ENCODE measurements around the gene SPAG9.

DNA sequence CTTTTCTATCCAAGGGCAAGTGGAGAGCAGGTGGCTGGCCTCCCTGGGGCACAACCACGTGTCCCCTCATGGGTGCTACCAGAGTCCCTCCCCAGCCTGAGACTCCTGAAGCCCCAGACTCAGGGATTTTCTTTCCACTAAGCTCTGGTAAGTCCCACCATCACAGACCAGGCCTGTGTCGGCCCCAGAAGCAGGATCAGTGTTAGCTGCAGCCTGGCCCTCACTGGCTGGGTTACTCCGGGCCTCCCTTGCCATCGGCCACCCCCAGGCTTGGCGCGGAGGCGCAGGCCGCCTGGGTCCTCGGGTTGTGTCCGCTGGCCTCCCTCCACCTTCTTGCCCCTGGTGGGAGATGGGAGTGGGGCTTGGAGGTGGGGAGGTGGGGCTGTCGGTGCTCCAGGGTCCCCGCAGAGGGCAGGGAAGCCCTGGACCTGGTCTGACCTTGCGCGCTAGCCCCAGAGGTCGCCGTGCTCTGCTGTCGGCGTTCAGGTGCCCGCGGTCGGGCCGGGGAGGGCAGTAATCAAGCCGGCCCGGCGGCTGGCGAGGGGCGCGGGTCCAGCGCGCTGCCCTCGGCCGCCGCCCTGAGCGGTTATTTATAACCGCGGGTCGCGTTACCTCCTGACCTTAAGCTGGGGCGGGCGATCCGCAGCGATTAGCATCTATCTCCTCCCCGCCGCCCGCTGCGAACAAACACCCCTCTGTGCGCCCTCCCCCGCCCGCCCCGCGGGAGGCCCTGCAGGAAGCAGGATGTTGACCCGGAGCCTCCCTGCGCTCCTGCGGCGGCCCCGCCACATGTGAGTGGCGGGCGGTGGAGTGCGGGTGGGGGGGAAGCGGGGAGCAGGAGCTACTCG is 176.4 kb downstream of the SPAG9 start:
- TF ChIP-seq, protein P1, sequence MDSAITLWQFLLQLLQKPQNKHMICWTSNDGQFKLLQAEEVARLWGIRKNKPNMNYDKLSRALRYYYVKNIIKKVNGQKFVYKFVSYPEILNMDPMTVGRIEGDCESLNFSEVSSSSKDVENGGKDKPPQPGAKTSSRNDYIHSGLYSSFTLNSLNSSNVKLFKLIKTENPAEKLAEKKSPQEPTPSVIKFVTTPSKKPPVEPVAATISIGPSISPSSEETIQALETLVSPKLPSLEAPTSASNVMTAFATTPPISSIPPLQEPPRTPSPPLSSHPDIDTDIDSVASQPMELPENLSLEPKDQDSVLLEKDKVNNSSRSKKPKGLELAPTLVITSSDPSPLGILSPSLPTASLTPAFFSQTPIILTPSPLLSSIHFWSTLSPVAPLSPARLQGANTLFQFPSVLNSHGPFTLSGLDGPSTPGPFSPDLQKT (IDR thresholded peaks at IDR 0.05; ENCODE audit: borderline replicate concordance, low read depth, low read length) = no peak
- TF ChIP-seq, protein P2, sequence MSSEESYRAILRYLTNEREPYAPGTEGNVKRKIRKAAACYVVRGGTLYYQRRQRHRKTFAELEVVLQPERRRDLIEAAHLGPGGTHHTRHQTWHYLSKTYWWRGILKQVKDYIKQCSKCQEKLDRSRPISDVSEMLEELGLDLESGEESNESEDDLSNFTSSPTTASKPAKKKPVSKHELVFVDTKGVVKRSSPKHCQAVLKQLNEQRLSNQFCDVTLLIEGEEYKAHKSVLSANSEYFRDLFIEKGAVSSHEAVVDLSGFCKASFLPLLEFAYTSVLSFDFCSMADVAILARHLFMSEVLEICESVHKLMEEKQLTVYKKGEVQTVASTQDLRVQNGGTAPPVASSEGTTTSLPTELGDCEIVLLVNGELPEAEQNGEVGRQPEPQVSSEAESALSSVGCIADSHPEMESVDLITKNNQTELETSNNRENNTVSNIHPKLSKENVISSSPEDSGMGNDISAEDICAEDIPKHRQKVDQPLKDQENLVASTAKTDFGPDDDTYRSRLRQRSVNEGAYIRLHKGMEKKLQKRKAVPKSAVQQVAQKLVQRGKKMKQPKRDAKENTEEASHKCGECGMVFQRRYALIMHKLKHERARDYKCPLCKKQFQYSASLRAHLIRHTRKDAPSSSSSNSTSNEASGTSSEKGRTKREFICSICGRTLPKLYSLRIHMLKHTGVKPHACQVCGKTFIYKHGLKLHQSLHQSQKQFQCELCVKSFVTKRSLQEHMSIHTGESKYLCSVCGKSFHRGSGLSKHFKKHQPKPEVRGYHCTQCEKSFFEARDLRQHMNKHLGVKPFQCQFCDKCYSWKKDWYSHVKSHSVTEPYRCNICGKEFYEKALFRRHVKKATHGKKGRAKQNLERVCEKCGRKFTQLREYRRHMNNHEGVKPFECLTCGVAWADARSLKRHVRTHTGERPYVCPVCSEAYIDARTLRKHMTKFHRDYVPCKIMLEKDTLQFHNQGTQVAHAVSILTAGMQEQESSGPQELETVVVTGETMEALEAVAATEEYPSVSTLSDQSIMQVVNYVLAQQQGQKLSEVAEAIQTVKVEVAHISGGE (tag by site-specific recombination; conservative IDR thresholded peaks at IDR 0.05; ENCODE audit: low read depth) = 0 out of 2 replicates have a peak, but pooled peaks have one; percentile 17
- no peak for TF ChIP-seq ZNF501 (tag by site-specific recombination; IDR thresholded peaks at IDR 0.05)
- TF ChIP-seq, protein P3, sequence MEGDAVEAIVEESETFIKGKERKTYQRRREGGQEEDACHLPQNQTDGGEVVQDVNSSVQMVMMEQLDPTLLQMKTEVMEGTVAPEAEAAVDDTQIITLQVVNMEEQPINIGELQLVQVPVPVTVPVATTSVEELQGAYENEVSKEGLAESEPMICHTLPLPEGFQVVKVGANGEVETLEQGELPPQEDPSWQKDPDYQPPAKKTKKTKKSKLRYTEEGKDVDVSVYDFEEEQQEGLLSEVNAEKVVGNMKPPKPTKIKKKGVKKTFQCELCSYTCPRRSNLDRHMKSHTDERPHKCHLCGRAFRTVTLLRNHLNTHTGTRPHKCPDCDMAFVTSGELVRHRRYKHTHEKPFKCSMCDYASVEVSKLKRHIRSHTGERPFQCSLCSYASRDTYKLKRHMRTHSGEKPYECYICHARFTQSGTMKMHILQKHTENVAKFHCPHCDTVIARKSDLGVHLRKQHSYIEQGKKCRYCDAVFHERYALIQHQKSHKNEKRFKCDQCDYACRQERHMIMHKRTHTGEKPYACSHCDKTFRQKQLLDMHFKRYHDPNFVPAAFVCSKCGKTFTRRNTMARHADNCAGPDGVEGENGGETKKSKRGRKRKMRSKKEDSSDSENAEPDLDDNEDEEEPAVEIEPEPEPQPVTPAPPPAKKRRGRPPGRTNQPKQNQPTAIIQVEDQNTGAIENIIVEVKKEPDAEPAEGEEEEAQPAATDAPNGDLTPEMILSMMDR (tag by site-specific recombination; IDR thresholded peaks at IDR 0.05) = no peak; the same call in 1 of the 2 replicates
- TF ChIP-seq, protein P4, sequence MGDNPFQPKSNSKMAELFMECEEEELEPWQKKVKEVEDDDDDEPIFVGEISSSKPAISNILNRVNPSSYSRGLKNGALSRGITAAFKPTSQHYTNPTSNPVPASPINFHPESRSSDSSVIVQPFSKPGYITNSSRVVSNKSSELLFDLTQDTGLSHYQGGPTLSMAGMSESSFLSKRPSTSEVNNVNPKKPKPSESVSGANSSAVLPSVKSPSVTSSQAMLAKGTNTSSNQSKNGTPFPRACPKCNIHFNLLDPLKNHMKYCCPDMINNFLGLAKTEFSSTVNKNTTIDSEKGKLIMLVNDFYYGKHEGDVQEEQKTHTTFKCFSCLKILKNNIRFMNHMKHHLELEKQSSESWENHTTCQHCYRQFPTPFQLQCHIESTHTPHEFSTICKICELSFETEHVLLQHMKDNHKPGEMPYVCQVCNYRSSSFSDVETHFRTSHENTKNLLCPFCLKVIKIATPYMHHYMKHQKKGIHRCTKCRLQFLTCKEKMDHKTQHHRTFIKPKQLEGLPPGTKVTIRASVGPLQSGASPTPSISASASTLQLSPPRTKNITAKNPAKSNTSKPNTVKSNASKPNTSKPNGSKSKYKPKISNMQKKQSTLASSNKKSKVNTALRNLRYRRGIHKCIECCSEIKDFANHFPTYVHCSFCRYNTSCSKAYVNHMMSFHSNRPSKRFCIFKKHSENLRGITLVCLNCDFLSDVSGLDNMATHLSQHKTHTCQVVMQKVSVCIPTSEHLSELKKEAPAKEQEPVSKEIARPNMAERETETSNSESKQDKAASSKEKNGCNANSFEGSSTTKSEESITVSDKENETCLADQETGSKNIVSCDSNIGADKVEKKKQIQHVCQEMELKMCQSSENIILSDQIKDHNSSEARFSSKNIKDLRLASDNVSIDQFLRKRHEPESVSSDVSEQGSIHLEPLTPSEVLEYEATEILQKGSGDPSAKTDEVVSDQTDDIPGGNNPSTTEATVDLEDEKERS (tag by site-specific recombination; IDR thresholded peaks at IDR 0.05) = no peak
- no peak for TF ChIP-seq ZNF24 (tag by site-specific recombination; IDR thresholded peaks at IDR 0.05)
- TF ChIP-seq ZNF184 (tag by site-specific recombination; IDR thresholded peaks at IDR 0.05) = no peak
- no peak for TF ChIP-seq GLI4 (tag by site-specific recombination; IDR thresholded peaks at IDR 0.05)
- TF ChIP-seq ZNF629 (tag by site-specific recombination; IDR thresholded peaks at IDR 0.05) = no peak
- TF ChIP-seq RBAK (tag by site-specific recombination; IDR thresholded peaks at IDR 0.05) = no peak
- no peak for TF ChIP-seq ZNF623 (tag by site-specific recombination; IDR thresholded peaks at IDR 0.05)
